Measurements from ENCODE around the gene OSBPL8. TPM values are rescaled to one million over a fixed set of nuclear protein-coding genes. Genes with fewer than 3 reads are reported as not detected.

The OSBPL8 gene
- total RNA-seq, 2 donors from 2014 or later: 25.9 to 32.8 TPM

- Histone ChIP-seq H3K9ac (ENCODE audit: low read depth in 2 of 2, low read length in 2 of 2) (no peak overlapping the region), H3K4me1 (no peaks in the 10 kb centered on the region), H3K9me3 (no peaks in the 10 kb centered on the region), H3K36me3 (no peaks in the 10 kb centered on the region), H3K27ac (no peak overlapping the region), H3K4me3 (no peak overlapping the region), H3K27me3 (no peaks in the 10 kb centered on the region)
- TF ChIP-seq, protein P1, sequence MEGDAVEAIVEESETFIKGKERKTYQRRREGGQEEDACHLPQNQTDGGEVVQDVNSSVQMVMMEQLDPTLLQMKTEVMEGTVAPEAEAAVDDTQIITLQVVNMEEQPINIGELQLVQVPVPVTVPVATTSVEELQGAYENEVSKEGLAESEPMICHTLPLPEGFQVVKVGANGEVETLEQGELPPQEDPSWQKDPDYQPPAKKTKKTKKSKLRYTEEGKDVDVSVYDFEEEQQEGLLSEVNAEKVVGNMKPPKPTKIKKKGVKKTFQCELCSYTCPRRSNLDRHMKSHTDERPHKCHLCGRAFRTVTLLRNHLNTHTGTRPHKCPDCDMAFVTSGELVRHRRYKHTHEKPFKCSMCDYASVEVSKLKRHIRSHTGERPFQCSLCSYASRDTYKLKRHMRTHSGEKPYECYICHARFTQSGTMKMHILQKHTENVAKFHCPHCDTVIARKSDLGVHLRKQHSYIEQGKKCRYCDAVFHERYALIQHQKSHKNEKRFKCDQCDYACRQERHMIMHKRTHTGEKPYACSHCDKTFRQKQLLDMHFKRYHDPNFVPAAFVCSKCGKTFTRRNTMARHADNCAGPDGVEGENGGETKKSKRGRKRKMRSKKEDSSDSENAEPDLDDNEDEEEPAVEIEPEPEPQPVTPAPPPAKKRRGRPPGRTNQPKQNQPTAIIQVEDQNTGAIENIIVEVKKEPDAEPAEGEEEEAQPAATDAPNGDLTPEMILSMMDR (IDR thresholded peaks at IDR 0.05): no peak
- no peak for DNase-seq
- intact Hi-C loops (cut with DNase I): no loop called here
These were observed 240.6 kb downstream of the OSBPL8 start for GRCh38 chr12:76318773-76319594.

- Histone ChIP-seq H3K4me3 (no peak overlapping the region), H3K27me3 (no peaks in the 10 kb centered on the region), H3K9me3 (no peaks in the 10 kb centered on the region), H3K4me1 (no peaks in the 10 kb centered on the region), H3K27ac (no peak overlapping the region), H3K36me3 (no peaks in the 10 kb centered on the region), H3K9ac (ENCODE audit: low read depth in 2 of 2, low read length in 2 of 2) (no peak overlapping the region)
- intact Hi-C loops (cut with DNase I): no loop called here
- TF ChIP-seq, protein P1 (IDR thresholded peaks at IDR 0.05): no peak
- DNase-seq: no peak
These were observed 241.6 kb downstream of the OSBPL8 start for GRCh38 chr12:76317976-76318375.

DNA sequence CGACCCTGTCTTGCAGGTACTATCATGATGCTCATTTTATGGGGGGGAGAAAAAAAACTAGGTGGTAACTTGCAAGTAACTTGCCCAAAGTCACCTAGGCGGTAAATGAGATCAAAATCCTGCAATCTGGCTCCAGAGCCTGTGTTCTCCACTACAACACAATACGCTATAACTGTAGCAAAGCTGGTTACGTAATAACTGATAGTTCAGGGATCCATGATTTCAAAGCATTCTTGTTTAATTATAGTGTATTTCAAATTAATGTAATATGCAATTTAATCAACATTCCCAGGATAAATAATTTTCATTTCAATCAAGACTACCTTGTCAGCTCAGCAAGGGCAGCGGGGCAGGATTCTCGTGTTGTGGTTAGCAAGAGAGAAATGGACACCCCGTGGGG, 243.1 kb downstream of the OSBPL8 start:
- H3K27ac ChIP-seq: no peak overlapping the region
- no peaks in the 10 kb centered on the region for H3K9me3 ChIP-seq
- H3K27me3 ChIP-seq: no peaks in the 10 kb centered on the region
- no peak for DNase-seq
- H3K4me3 ChIP-seq: no peak overlapping the region
- no peak overlapping the region for H3K9ac ChIP-seq (ENCODE audit: low read depth in 2 of 2, low read length in 2 of 2)
- H3K36me3 ChIP-seq: no peaks in the 10 kb centered on the region
- H3K4me1 ChIP-seq: no peaks in the 10 kb centered on the region
- TF ChIP-seq, protein P1 (IDR thresholded peaks at IDR 0.05): no peak
- intact Hi-C loops (cut with DNase I): no loop called here

DNA sequence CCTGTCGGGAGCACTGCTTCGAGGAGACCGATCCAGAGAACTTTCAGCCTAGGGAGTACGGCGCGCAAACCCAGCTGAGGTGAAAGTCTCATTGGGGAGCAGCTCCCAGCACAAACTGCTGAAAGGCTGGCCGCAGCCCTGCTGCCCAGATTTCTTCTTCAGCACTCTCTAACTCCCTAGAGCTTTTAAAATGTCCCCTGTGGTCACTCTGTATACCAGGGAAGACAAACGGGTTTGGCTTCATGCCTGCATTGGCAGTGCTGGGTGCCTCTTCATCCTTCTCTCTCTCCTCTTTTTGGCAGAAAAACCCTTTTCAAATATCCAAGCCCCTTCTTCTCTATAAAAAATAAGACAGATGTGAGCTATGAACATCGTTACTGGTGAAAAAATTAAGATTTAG, 246.3 kb downstream of the OSBPL8 start:
- no peaks in the 10 kb centered on the region for H3K36me3 ChIP-seq
- no peak overlapping the region for H3K27ac ChIP-seq
- H3K4me1 ChIP-seq: no peaks in the 10 kb centered on the region
- DNase-seq: no peak
- intact Hi-C loops (cut with DNase I): no loop called here
- no peak overlapping the region for H3K9ac ChIP-seq (ENCODE audit: low read depth in 2 of 2, low read length in 2 of 2)
- TF ChIP-seq, protein P1 (IDR thresholded peaks at IDR 0.05): no peak
- no peaks in the 10 kb centered on the region for H3K9me3 ChIP-seq
- no peak overlapping the region for H3K4me3 ChIP-seq
- H3K27me3 ChIP-seq: no peaks in the 10 kb centered on the region

DNA sequence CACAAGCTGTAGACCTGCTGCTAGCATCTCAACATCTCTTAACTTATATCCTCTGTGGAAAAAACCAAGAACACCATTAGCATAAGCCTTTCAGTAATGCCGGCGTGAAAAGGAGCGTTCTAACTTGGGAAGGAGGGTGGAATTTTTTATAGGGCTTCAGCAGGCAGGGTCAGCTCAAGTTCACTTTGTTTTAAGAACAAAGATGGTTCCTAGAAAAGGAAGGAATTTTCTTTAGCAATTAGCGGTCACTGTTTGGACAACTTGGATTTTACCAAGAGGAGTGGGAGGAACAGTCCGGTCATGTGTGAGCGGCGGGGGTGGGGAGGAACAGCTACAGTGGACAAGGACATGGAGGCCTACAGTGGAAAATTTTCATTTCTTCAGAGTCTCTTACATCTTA, 247.3 kb downstream of the OSBPL8 start:
- DNase-seq: no peak
- Histone ChIP-seq H3K27ac (no peak overlapping the region), H3K9me3 (no peaks in the 10 kb centered on the region), H3K36me3 (no peaks in the 10 kb centered on the region), H3K27me3 (no peaks in the 10 kb centered on the region), H3K4me3 (no peak overlapping the region), H3K9ac (ENCODE audit: low read depth in 2 of 2, low read length in 2 of 2) (no peak overlapping the region), H3K4me1 (no peaks in the 10 kb centered on the region)
- intact Hi-C loops (cut with DNase I): no loop called here
- TF ChIP-seq, protein P1 (IDR thresholded peaks at IDR 0.05): no peak

Data from colonic mucosa (tissue), 4 donors.